ENCODE measurements around the gene GFRA1. TPM values are rescaled to one million over a fixed set of nuclear protein-coding genes. Genes with fewer than 3 reads are reported as not detected.

The GFRA1 gene
- total RNA-seq, 1 donor from 2014 or later = 14.0 TPM

DNA sequence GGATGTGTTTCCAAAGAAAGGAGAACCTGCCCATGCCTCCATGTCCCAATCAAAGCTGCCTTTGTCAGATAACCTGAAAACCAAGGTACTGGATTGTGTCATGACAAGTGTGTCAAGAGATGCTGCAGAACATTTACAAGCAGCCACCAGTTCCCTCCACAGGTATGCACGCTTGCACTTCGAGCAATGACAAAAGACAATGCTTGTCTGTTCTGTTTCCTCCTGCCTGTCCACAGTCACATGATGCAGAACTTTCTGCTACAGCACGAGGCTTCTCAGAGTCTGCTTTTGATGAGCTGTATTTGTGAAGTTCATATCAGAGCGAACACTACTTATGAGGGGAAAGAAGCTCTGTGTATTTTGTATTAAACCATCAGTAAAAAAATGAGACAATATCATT is 209.9 kb downstream of the GFRA1 start:
- Histone ChIP-seq H3F3A (ENCODE audit: low read depth) (no peaks in the 10 kb centered on the region), H3K9me3 (ENCODE audit: low read depth) (no peaks in the 10 kb centered on the region), H3K9ac (no peak overlapping the region), H3K27ac (no peak overlapping the region), H3K4me3 (no peak overlapping the region), H3K79me2 (ENCODE audit: low read depth) (no peaks in the 10 kb centered on the region), H3K27me3 (no peaks in the 10 kb centered on the region), H3K36me3 (no peaks in the 10 kb centered on the region), H4K20me1 (ENCODE audit: low read depth) (no peaks in the 10 kb centered on the region), H3K4me2 (no peak overlapping the region), H3K4me1 (peaks cover 12% of the 10 kb centered on the region), H2AFZ (replicated peaks) (no peak overlapping the region)
- Mint-ChIP-seq H3K27ac (no peak overlapping the region), H3K4me1 (no peaks in the 10 kb centered on the region), H3K4me3 (no peak overlapping the region), H3K9me3 (no peaks in the 10 kb centered on the region), H3K36me3 (no peaks in the 10 kb centered on the region), H3K27me3 (ENCODE audit: insufficient read depth, low read depth) (peaks cover 3% of the 10 kb centered on the region)
- no peak for TF ChIP-seq CTCF (IDR thresholded peaks at IDR 0.05)
- no peak for TF ChIP-seq EZH2phosphoT487 (IDR thresholded peaks at IDR 0.05)
- no peak for TF ChIP-seq EZH2 (IDR thresholded peaks at IDR 0.05)
- no peak for DNase-seq (ENCODE audit: low spot score)

GRCh38 chr10:116060864-116061263 is 212.1 kb downstream of the GFRA1 start:
- no peaks in the 10 kb centered on the region for H3K79me2 ChIP-seq (ENCODE audit: low read depth)
- TF ChIP-seq EZH2 (IDR thresholded peaks at IDR 0.05) (no peak), EZH2phosphoT487 (IDR thresholded peaks at IDR 0.05) (no peak), CTCF (IDR thresholded peaks at IDR 0.05) (no peak)
- no peaks in the 10 kb centered on the region for H3K36me3 ChIP-seq
- no peak overlapping the region for H3K27ac ChIP-seq
- H4K20me1 ChIP-seq (ENCODE audit: low read depth) = no peaks in the 10 kb centered on the region
- DNase-seq (ENCODE audit: low spot score) = no peak
- H3K4me3 Mint-ChIP-seq = no peak overlapping the region
- no peak overlapping the region for H3K9ac ChIP-seq
- H3K4me1 Mint-ChIP-seq = no peaks in the 10 kb centered on the region
- no peaks in the 10 kb centered on the region for H3K27me3 ChIP-seq
- no peak overlapping the region for H3K27ac Mint-ChIP-seq
- H3K9me3 Mint-ChIP-seq = no peaks in the 10 kb centered on the region
- no peak overlapping the region for H3K4me3 ChIP-seq
- H3K4me1 ChIP-seq = peaks cover 16% of the 10 kb centered on the region
- H2AFZ ChIP-seq (replicated peaks) = no peak overlapping the region
- no peaks in the 10 kb centered on the region for H3F3A ChIP-seq (ENCODE audit: low read depth)
- peaks cover 3% of the 10 kb centered on the region for H3K27me3 Mint-ChIP-seq (ENCODE audit: insufficient read depth, low read depth)
- no peak overlapping the region for H3K4me2 ChIP-seq
- no peaks in the 10 kb centered on the region for H3K9me3 ChIP-seq (ENCODE audit: low read depth)
- H3K36me3 Mint-ChIP-seq = no peaks in the 10 kb centered on the region

DNA sequence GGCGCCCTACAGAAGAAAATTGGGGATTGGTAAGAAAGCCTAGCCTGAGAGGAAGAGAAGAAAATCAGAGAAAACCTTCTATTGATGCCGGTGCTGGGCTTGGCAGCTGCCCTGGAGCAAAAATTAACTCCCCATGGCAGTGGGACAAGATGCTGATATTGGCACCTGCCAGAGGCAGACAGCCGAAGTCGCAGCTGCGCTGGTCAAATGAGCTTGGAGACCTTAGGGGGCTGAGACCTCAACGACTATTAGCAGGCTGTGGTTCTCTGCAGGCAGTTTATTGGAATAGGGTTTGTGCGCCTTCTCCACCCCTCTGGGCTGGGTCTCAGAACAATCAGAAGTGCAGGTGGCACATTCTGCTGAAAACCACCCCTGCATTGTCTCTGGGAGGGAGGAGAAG is 213.7 kb downstream of the GFRA1 start:
- Histone ChIP-seq H4K20me1 (ENCODE audit: low read depth) (no peaks in the 10 kb centered on the region), H3K9me3 (ENCODE audit: low read depth) (no peaks in the 10 kb centered on the region), H2AFZ (replicated peaks) (no peak overlapping the region), H3K79me2 (ENCODE audit: low read depth) (no peaks in the 10 kb centered on the region), H3K4me3 (no peak overlapping the region), H3K4me2 (peak overlapping the region; percentile 13), H3K4me1 (peaks cover 20% of the 10 kb centered on the region), H3K27ac (no peak overlapping the region), H3K36me3 (no peaks in the 10 kb centered on the region), H3K9ac (no peak overlapping the region), H3F3A (ENCODE audit: low read depth) (no peaks in the 10 kb centered on the region), H3K27me3 (no peaks in the 10 kb centered on the region)
- H3K4me3 Mint-ChIP-seq = no peak overlapping the region
- peak; percentile 27 for DNase-seq (ENCODE audit: low spot score)
- no peaks in the 10 kb centered on the region for H3K9me3 Mint-ChIP-seq
- peaks cover 7% of the 10 kb centered on the region for H3K4me1 Mint-ChIP-seq
- no peaks in the 10 kb centered on the region for H3K36me3 Mint-ChIP-seq
- no peak overlapping the region for H3K27ac Mint-ChIP-seq
- TF ChIP-seq CTCF (IDR thresholded peaks at IDR 0.05) = no peak
- TF ChIP-seq EZH2phosphoT487 (IDR thresholded peaks at IDR 0.05) = no peak
- TF ChIP-seq EZH2 (IDR thresholded peaks at IDR 0.05) = no peak
- H3K27me3 Mint-ChIP-seq (ENCODE audit: insufficient read depth, low read depth) = peaks cover 3% of the 10 kb centered on the region
